ENCODE data around the gene PALM.
"Not testable (repeated sequence)": the region's sequence is repeated elsewhere in the genome, so short reads cannot be mapped to it uniquely, and the experiment has no call there.

The PALM gene

DNA sequence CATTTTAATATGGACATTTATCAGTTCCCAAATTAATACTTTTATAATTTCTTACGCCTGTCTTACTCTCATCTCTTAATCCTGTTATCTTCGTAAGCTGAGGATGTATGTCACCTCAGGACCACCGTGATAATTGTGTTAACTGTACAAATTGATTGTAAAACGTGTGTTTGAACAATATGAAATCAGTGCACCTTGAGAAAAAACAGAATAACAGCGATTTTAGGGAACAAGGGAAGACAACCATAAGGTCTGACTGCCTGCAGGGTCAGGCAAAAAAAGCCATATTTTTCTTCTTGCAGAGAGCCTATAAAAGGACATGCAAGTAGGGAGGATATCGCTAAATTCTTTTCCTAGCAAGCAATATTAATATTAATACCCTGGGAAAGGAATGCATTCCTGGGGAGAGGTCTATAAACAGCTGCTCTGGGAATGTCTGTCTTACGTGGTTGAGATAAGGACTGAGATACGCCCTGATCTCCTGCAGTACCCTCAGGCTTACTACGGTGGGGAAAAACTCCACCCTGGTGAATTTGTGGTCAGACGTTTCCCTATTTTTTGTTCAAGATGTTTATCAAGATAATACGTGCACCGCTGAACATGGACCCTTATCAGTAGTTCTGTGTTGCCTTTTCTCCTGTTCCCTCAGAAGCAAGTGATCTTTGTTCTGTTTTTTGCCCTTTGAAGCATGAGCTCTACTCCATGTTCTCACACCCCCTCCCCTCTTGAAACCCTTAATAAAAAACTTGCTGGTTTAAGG, 39.9 kb upstream of the PALM start:
- H3K4me1 ChIP-seq (ENCODE audit: control insufficient read depth, insufficient read depth, low read length, unreplicated experiment); H2AFZ ChIP-seq (ENCODE audit: low read length, unreplicated experiment); H3K27ac ChIP-seq (ENCODE audit: low read depth, low read length); H3K27me3 ChIP-seq (ENCODE audit: insufficient read depth, low read length); H3K4me3 ChIP-seq (ENCODE audit: low read depth, low read length); H3K36me3 ChIP-seq (ENCODE audit: insufficient read depth, low read length); H3K79me2 ChIP-seq (ENCODE audit: control insufficient read depth, insufficient read depth, low read length, unreplicated experiment): not testable (repeated sequence)

GRCh38 chr19:670609-671075, 38.1 kb upstream of the PALM start:
- Histone ChIP-seq H3K4me3 (ENCODE audit: low read depth, low read length) (no peak overlapping the region), H3K27me3 (ENCODE audit: insufficient read depth, low read length) (no peaks in the 10 kb centered on the region), H3K27ac (ENCODE audit: low read depth, low read length) (no peak overlapping the region), H3K36me3 (ENCODE audit: insufficient read depth, low read length) (no peaks in the 10 kb centered on the region), H2AFZ (ENCODE audit: low read length, unreplicated experiment) (no peak overlapping the region), H3K79me2 (ENCODE audit: control insufficient read depth, insufficient read depth, low read length, unreplicated experiment) (no peaks in the 10 kb centered on the region), H3K4me1 (ENCODE audit: control insufficient read depth, insufficient read depth, low read length, unreplicated experiment) (peaks cover 1% of the 10 kb centered on the region)

GRCh38 chr19:674282-675151, 34.2 kb upstream of the PALM start:
- Histone ChIP-seq H3K79me2 (ENCODE audit: control insufficient read depth, insufficient read depth, low read length, unreplicated experiment) (peaks cover 22% of the 10 kb centered on the region), H3K27me3 (ENCODE audit: insufficient read depth, low read length) (no peaks in the 10 kb centered on the region), H3K4me3 (ENCODE audit: low read depth, low read length) (no peak overlapping the region), H3K36me3 (ENCODE audit: insufficient read depth, low read length) (no peaks in the 10 kb centered on the region), H3K27ac (ENCODE audit: low read depth, low read length) (no peak overlapping the region), H2AFZ (ENCODE audit: low read length, unreplicated experiment) (no peak overlapping the region), H3K4me1 (ENCODE audit: control insufficient read depth, insufficient read depth, low read length, unreplicated experiment) (peaks cover 22% of the 10 kb centered on the region)

- Histone ChIP-seq H3K4me1 (ENCODE audit: control insufficient read depth, insufficient read depth, low read length, unreplicated experiment) (peaks cover 22% of the 10 kb centered on the region), H3K27ac (ENCODE audit: low read depth, low read length) (no peak overlapping the region), H3K27me3 (ENCODE audit: insufficient read depth, low read length) (no peaks in the 10 kb centered on the region), H3K79me2 (ENCODE audit: control insufficient read depth, insufficient read depth, low read length, unreplicated experiment) (peaks cover 23% of the 10 kb centered on the region), H3K36me3 (ENCODE audit: insufficient read depth, low read length) (no peaks in the 10 kb centered on the region), H3K4me3 (ENCODE audit: low read depth, low read length) (peak overlapping the region; percentile 85), H2AFZ (ENCODE audit: low read length, unreplicated experiment) (no peak overlapping the region)
These were observed 32.8 kb upstream of the PALM start for GRCh38 chr19:676007-676338.

- no peaks in the 10 kb centered on the region for H3K36me3 ChIP-seq (ENCODE audit: insufficient read depth, low read length)
- no peaks in the 10 kb centered on the region for H3K27me3 ChIP-seq (ENCODE audit: insufficient read depth, low read length)
- H3K27ac ChIP-seq (ENCODE audit: low read depth, low read length): peak within 1 kb of the TSS; percentile 65
- H3K4me3 ChIP-seq (ENCODE audit: low read depth, low read length): peak within 1 kb of the TSS; percentile 85
- peaks cover 23% of the 10 kb centered on the region for H3K79me2 ChIP-seq (ENCODE audit: control insufficient read depth, insufficient read depth, low read length, unreplicated experiment)
- H2AFZ ChIP-seq (ENCODE audit: low read length, unreplicated experiment): no peak within 1 kb of the TSS
- peaks cover 22% of the 10 kb centered on the region for H3K4me1 ChIP-seq (ENCODE audit: control insufficient read depth, insufficient read depth, low read length, unreplicated experiment)
These were observed 32.2 kb upstream of the PALM start, which contains the start of gene FSTL3 for GRCh38 chr19:676339-677105. FSTL3 (plus strand) TSS chr19:676392; CDS start chr19:676424, 32 bp downstream.

GRCh38 chr19:677201-677600, 31.5 kb upstream of the PALM start:
- H3K27me3 ChIP-seq (ENCODE audit: insufficient read depth, low read length): no peaks in the 10 kb centered on the region
- H2AFZ ChIP-seq (ENCODE audit: low read length, unreplicated experiment): no peak overlapping the region
- H3K79me2 ChIP-seq (ENCODE audit: control insufficient read depth, insufficient read depth, low read length, unreplicated experiment): peaks cover 23% of the 10 kb centered on the region
- H3K27ac ChIP-seq (ENCODE audit: low read depth, low read length): peak overlapping the region; percentile 65; the same call in 1 of the 2 replicates
- H3K36me3 ChIP-seq (ENCODE audit: insufficient read depth, low read length): no peaks in the 10 kb centered on the region
- H3K4me1 ChIP-seq (ENCODE audit: control insufficient read depth, insufficient read depth, low read length, unreplicated experiment): peaks cover 22% of the 10 kb centered on the region
- peak overlapping the region; percentile 85 for H3K4me3 ChIP-seq (ENCODE audit: low read depth, low read length)

GRCh38 chr19:677601-678436, 30.9 kb upstream of the PALM start:
- Histone ChIP-seq H3K36me3 (ENCODE audit: insufficient read depth, low read length) (no peaks in the 10 kb centered on the region), H2AFZ (ENCODE audit: low read length, unreplicated experiment) (no peak overlapping the region), H3K79me2 (ENCODE audit: control insufficient read depth, insufficient read depth, low read length, unreplicated experiment) (peaks cover 23% of the 10 kb centered on the region), H3K27me3 (ENCODE audit: insufficient read depth, low read length) (no peaks in the 10 kb centered on the region), H3K4me1 (ENCODE audit: control insufficient read depth, insufficient read depth, low read length, unreplicated experiment) (peaks cover 22% of the 10 kb centered on the region), H3K4me3 (ENCODE audit: low read depth, low read length) (peak overlapping the region; percentile 85), H3K27ac (ENCODE audit: low read depth, low read length) (peak overlapping the region; percentile 65)

DNA sequence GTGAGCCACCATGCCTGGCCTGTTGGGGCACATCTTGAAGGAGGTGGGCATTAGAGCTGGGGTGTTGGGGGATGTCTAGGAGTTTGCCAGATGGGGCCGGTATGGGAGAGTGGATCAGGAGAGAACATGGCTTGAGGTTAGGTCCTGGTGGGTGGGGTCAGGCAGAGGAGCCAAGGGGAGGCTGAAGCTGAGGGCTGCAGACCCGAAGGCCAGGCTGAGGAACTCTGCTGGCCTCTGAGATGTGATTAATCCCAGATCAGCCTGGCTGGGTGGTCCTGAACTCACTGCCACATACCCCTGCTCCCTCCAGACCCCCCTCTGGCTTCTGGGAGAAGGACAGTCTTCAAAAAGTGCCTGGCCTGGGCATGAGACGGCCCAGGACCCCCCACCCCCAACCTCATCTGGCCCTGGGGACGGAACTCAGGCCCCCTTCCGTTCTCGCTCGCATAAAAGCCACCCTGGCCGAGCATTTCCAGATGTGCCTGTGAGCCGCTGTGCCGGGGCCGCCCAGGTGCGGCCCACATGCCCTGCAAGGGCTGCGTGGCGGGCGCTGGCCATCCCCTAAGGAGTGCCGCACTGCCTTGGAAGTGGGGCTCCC, 29.8 kb upstream of the PALM start:
- Histone ChIP-seq H3K36me3 (ENCODE audit: insufficient read depth, low read length) (no peaks in the 10 kb centered on the region), H3K4me3 (ENCODE audit: low read depth, low read length) (peak overlapping the region; percentile 86), H3K27me3 (ENCODE audit: insufficient read depth, low read length) (no peaks in the 10 kb centered on the region), H3K27ac (ENCODE audit: low read depth, low read length) (peak overlapping the region; percentile 87), H2AFZ (ENCODE audit: low read length, unreplicated experiment) (no peak overlapping the region), H3K4me1 (ENCODE audit: control insufficient read depth, insufficient read depth, low read length, unreplicated experiment) (peaks cover 22% of the 10 kb centered on the region), H3K79me2 (ENCODE audit: control insufficient read depth, insufficient read depth, low read length, unreplicated experiment) (peaks cover 23% of the 10 kb centered on the region)

GRCh38 chr19:679418-680286, 29.1 kb upstream of the PALM start:
- H3K4me3 ChIP-seq (ENCODE audit: low read depth, low read length): peak overlapping the region; percentile 86
- H3K27ac ChIP-seq (ENCODE audit: low read depth, low read length): peak overlapping the region; percentile 87
- no peaks in the 10 kb centered on the region for H3K27me3 ChIP-seq (ENCODE audit: insufficient read depth, low read length)
- peaks cover 22% of the 10 kb centered on the region for H3K4me1 ChIP-seq (ENCODE audit: control insufficient read depth, insufficient read depth, low read length, unreplicated experiment)
- no peaks in the 10 kb centered on the region for H3K36me3 ChIP-seq (ENCODE audit: insufficient read depth, low read length)
- peak overlapping the region; percentile 23 for H2AFZ ChIP-seq (ENCODE audit: low read length, unreplicated experiment)
- peaks cover 23% of the 10 kb centered on the region for H3K79me2 ChIP-seq (ENCODE audit: control insufficient read depth, insufficient read depth, low read length, unreplicated experiment)
